ENCODE results near the gene ALDH8A1. TPM values are rescaled to one million over a fixed set of nuclear protein-coding genes. Genes with fewer than 3 reads are reported as not detected.
A peak's percentile ranks its signal among the peaks of the same experiment; 100 is the strongest.

Gene ALDH8A1
- total and polyA plus RNA-seq, 10 donors, result 0.52 to 5.7 (median 1.1) TPM

GRCh38 chr6:134878136-134878535, 71.8 kb downstream of the ALDH8A1 start:
- no peak for DNase-seq
- peaks cover 0 to 6% (median 0%) of the 10 kb centered on the region in 6 donors for H3K4me1 ChIP-seq
- peaks cover 0 to 7% (median 0%) of the 10 kb centered on the region in 7 donors for H3K27me3 ChIP-seq (replicated peaks in 1 of 7)
- H3K36me3 ChIP-seq, result no peaks in the 10 kb centered on the region
- intact Hi-C loops (cut with DNase I; ENCODE audit: low total_unique reads), result no loop called here
- no peak overlapping the region for H3K4me3 ChIP-seq
- TF ChIP-seq POLR2A (IDR thresholded peaks at IDR 0.05) (no peak), CTCF (IDR thresholded peaks at IDR 0.05 in 8 of 11, conservative IDR thresholded peaks at IDR 0.05 in 3 of 11) (no peak), POLR2AphosphoS5 (IDR thresholded peaks at IDR 0.05) (no peak)
- no peak overlapping the region for H3K27ac ChIP-seq
- WGBS, 5 donors, result 73 to 94% (median 90%) methylated on average over 3 of the region's 3 CpGs
- H3K9me3 ChIP-seq, result peaks cover 0 to 12% (median 3%) of the 10 kb centered on the region in 8 donors

- 89 to 95% (median 93%) methylated on average over 4 of the region's 4 CpGs for WGBS, 5 donors
- Histone ChIP-seq H3K27me3 (replicated peaks in 1 of 7) (no peaks in the 10 kb centered on the region), H3K4me3 (no peak overlapping the region), H3K36me3 (no peaks in the 10 kb centered on the region), H3K4me1 (peaks cover 0 to 6% (median 0%) of the 10 kb centered on the region in 6 donors), H3K9me3 (peaks cover 0 to 12% (median 3%) of the 10 kb centered on the region in 8 donors), H3K27ac (no peak overlapping the region)
- TF ChIP-seq CTCF (IDR thresholded peaks at IDR 0.05 in 8 of 11, conservative IDR thresholded peaks at IDR 0.05 in 3 of 11), result no peak
- TF ChIP-seq POLR2AphosphoS5 (IDR thresholded peaks at IDR 0.05), result no peak
- no peak for TF ChIP-seq POLR2A (IDR thresholded peaks at IDR 0.05)
- DNase-seq, result no peak
- intact Hi-C loops (cut with DNase I; ENCODE audit: low total_unique reads), result no loop called here
These were observed 74.5 kb downstream of the ALDH8A1 start for GRCh38 chr6:134875367-134875766.

- TF ChIP-seq POLR2AphosphoS5 (IDR thresholded peaks at IDR 0.05) (no peak), POLR2A (IDR thresholded peaks at IDR 0.05) (no peak), CTCF (IDR thresholded peaks at IDR 0.05 in 8 of 11, conservative IDR thresholded peaks at IDR 0.05 in 3 of 11) (no peak)
- H3K36me3 ChIP-seq, result no peaks in the 10 kb centered on the region
- peak overlapping the region in 2 of 8 donors; percentile 33 to 42 for H3K27ac ChIP-seq
- H3K27me3 ChIP-seq (replicated peaks in 1 of 7), result no peaks in the 10 kb centered on the region
- H3K9me3 ChIP-seq, result peaks cover 0 to 12% (median 3%) of the 10 kb centered on the region in 8 donors
- 62 to 74% (median 68%) methylated on average over 4 to 7 of the region's 7 CpGs for WGBS, 5 donors
- peak overlapping the region in 1 of 8 donors; percentile 44 for H3K4me3 ChIP-seq
- H3K4me1 ChIP-seq, result peaks cover 0 to 6% (median 0%) of the 10 kb centered on the region in 6 donors
- intact Hi-C loops (cut with DNase I; ENCODE audit: low total_unique reads), result no loop called here
- DNase-seq, result no peak
These were observed 76.2 kb downstream of the ALDH8A1 start for GRCh38 chr6:134873500-134874388.
